Central memory CD8-positive, alpha-beta T cell (primary cell): Measurements from ENCODE around the gene NSUN7.

ENCODE experiments used
- ATAC-seq: fragments of 150-1000 bp; cut with Tn5 transposase; replicated peaks from 2 replicates; pipeline ENCODE4 v1.10.0; 2022; ENCODE audit warnings: mild to moderate bottlenecking, moderate FRiP score, moderate number of reproducible peaks; ENCODE audit not compliant: poor library complexity, severe bottlenecking; ENCODE audit errors: extremely low read depth
- DNase-seq, 2 donors: peaks; one replicate each; pipeline ENCODE4 v3.0.0; 2021; ENCODE audit warnings: low spot score in 2 of 2
- H3K27ac Mint-ChIP-seq: one replicate; pipeline ENCODE4 v1.8.0; 2022; ENCODE audit warnings: low read depth, mild to moderate bottlenecking, moderate library complexity, mixed read lengths
- H3K27me3 Mint-ChIP-seq: one replicate; pipeline ENCODE4 v1.8.0; 2022; ENCODE audit warnings: mixed read lengths
- H3K36me3 Mint-ChIP-seq: one replicate; pipeline ENCODE4 v1.8.0; 2022; ENCODE audit warnings: mild to moderate bottlenecking, moderate library complexity, mixed read lengths; ENCODE audit not compliant: insufficient read depth
- H3K4me1 Mint-ChIP-seq: one replicate; pipeline ENCODE4 v1.8.0; 2022; ENCODE audit warnings: mixed read lengths
- H3K4me3 Mint-ChIP-seq: one replicate; pipeline ENCODE4 v1.8.0; 2022; ENCODE audit warnings: mild to moderate bottlenecking, moderate library complexity, mixed read lengths
- H3K9me3 Mint-ChIP-seq: one replicate; pipeline ENCODE4 v1.8.0; 2022; ENCODE audit warnings: mixed read lengths

The NSUN7 gene

DNA sequence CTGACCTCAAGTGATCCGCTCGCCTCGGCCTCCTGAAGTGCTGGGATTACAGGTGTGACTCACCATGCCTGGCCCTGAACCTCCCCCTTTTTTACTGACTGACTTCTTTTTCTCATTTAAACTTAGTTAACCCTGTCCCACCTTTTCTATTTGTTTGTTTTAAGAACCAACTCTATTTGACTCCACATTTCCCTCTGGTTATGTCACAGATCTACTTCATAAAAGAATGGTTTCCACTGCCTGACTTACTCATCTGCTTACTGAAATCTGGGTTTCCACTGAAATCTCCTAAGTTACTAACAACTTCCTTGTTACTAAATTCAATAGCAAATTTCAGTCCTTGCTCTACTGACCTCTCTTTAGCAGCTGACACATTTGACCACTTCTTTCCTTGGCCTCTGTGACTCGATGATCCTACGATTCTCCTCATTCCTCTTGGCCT lies 28.0 kb upstream of the NSUN7 start:
- H3K4me3 Mint-ChIP-seq = no peak overlapping the region
- no peak overlapping the region for H3K27ac Mint-ChIP-seq
- no peaks in the 10 kb centered on the region for H3K9me3 Mint-ChIP-seq
- H3K36me3 Mint-ChIP-seq = no peaks in the 10 kb centered on the region
- ATAC-seq (no peak), DNase-seq (no peak)
- H3K4me1 Mint-ChIP-seq = no peaks in the 10 kb centered on the region
- H3K27me3 Mint-ChIP-seq = peaks cover 4% of the 10 kb centered on the region

DNA sequence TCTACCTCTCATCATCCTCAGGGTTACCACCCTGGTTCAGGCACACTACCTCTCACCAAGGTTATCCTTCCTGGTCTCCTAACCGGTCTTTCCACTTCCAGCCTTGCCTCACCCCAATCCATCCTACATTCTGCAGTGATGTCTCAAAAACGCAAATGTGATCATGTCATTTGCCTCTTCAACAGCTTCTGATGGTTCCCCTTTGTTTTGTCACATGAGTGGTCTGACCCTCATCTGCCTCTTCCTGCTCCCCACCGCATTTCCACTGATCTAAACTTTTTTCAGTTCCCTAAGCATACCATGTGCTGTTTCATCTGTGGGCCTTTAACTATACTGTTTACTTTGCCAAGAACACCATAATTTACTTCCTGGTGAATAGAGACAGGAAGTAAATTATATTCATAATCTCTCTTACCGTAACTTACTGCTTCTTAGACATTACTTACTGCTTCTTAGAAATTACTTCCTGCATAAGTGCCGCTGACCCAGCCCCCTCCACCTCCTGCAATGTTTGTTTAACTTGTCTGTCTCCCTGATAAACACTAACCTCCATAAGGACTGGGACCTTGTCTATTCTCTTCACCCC lies 27.1 kb upstream of the NSUN7 start:
- DNase-seq = no peak
- H3K36me3 Mint-ChIP-seq = no peaks in the 10 kb centered on the region
- no peak overlapping the region for H3K4me3 Mint-ChIP-seq
- peak; percentile 53 for ATAC-seq
- H3K4me1 Mint-ChIP-seq = no peaks in the 10 kb centered on the region
- peaks cover 13% of the 10 kb centered on the region for H3K27me3 Mint-ChIP-seq
- H3K9me3 Mint-ChIP-seq = no peaks in the 10 kb centered on the region
- no peak overlapping the region for H3K27ac Mint-ChIP-seq

DNA sequence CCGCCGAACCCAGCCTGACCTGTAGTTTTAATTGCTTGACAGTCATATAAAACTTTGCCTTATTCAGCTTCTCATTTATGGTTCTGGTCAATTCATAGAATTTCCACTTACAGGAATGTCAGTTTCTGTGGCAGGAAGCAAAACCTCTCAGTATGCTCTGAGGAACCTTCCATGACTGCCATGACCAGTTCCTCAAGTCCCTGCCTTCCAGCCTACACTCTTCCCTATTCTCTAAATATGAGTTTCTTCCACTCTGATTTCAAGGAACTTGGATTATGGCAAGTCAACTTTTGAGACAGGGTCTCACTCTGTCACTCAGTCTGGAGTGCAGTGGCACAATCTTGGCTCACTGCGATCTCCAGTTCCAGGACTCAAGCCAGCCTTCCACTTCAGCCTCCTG lies 26.0 kb upstream of the NSUN7 start:
- DNase-seq = no peak
- H3K36me3 Mint-ChIP-seq = no peaks in the 10 kb centered on the region
- H3K4me3 Mint-ChIP-seq = no peak overlapping the region

DNA sequence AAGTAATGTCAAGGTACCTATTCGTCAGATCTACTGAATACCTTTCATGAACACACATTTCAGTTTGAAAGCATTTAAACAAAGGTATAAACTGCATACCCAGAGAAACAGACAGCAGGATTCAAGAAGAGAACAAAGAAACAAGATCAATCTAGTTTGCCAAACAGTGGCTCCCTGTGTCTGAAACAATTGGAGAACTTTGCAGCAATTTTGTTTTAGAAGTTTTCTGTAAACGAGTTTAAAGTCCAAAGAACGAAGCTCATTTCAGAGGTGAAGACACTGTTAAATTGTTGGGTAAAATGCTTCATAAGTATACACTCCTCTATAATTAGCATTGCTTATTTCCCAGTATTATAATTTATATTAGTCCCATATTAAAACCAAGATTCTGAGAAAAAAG lies 21.4 kb upstream of the NSUN7 start:
- H3K36me3 Mint-ChIP-seq = no peaks in the 10 kb centered on the region
- ATAC-seq (no peak), DNase-seq (no peak)
- H3K27me3 Mint-ChIP-seq = peaks cover 22% of the 10 kb centered on the region
- H3K4me3 Mint-ChIP-seq = no peak overlapping the region
- no peak overlapping the region for H3K27ac Mint-ChIP-seq
- H3K4me1 Mint-ChIP-seq = no peaks in the 10 kb centered on the region
- no peaks in the 10 kb centered on the region for H3K9me3 Mint-ChIP-seq

More for the DNA sequence above, 26.0 kb upstream of the NSUN7 start:
- Mint-ChIP-seq H3K27me3 (peaks cover 19% of the 10 kb centered on the region), H3K4me1 (no peaks in the 10 kb centered on the region), H3K27ac (no peak overlapping the region), H3K9me3 (no peaks in the 10 kb centered on the region)
- ATAC-seq = no peak

DNA sequence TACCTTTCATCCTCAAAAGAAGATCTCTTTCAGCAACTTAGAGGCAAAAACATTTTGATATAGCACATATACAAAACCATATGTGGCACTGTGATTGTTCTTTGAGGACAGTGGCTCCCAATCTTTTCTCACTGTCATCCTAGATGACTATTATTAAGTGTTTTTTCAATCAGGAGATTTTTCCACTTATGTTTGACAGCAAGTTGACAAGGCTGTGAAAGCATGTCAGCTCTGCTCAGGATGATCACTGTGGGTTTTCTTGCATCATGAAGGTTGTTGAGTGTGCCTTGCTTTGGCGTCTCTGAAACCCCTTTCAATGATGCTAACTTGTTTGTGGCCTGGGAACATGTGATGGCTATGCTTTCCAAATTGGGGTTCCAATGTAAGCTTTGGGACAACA lies 20.2 kb upstream of the NSUN7 start:
- Mint-ChIP-seq H3K9me3 (no peaks in the 10 kb centered on the region), H3K4me3 (no peak overlapping the region), H3K36me3 (no peaks in the 10 kb centered on the region), H3K4me1 (no peaks in the 10 kb centered on the region), H3K27me3 (peaks cover 31% of the 10 kb centered on the region), H3K27ac (no peak overlapping the region)
- no peak for ATAC-seq
- DNase-seq = no peak

DNA sequence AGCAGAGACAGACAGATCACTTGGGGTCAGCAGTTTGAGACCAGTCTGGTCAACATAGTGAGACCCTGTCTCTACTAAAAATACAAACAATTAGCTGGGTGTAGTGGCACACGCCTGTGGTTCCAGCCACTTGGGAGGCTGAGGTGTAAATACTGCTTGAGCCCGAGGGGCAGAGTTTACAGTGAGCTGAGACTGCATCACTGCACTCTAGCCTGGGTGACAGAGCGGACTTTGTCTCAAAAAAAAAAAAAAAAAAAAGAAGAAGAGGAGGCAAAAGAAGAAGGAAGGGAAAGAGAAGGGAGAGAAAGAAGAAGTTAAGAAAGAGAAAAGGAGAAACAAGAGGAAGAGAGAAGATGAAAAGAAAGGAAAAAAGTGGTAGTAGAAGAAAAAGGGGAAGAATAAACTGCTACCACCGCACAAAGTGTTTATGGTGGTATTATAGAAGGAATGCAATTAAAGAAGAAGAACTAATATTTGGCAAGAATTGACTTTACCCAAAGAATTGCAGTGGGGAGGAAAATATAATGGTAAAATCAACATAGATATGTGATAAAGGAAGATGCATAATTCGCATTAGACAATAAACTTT lies 19.6 kb upstream of the NSUN7 start:
- Mint-ChIP-seq H3K4me3 (no peak overlapping the region), H3K27ac (no peak overlapping the region), H3K9me3 (no peaks in the 10 kb centered on the region), H3K4me1 (no peaks in the 10 kb centered on the region), H3K36me3 (no peaks in the 10 kb centered on the region), H3K27me3 (peaks cover 31% of the 10 kb centered on the region)
- ATAC-seq = no peak
- DNase-seq = no peak

DNA sequence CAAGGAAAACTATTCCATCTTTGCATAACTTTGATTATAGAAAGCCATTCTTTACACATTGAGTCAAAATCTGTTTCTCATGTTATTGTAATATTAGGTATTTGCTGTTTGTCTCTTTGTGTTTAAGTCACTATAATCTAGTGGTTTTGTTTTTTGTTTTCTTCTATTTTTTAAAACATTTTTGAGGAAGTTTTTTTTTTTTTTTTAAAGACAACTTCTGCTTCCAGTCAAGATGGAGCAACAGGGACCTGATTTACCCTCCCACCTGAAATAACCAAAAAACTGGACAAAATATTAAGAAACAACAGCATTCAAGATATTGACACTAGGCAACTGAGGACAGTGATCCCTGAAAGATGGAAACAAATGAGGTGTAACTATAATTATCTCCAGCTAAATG lies 18.4 kb upstream of the NSUN7 start:
- H3K27ac Mint-ChIP-seq = no peak overlapping the region
- H3K4me3 Mint-ChIP-seq = no peak overlapping the region
- ATAC-seq (no peak), DNase-seq (no peak)
- H3K27me3 Mint-ChIP-seq = peaks cover 31% of the 10 kb centered on the region
- H3K4me1 Mint-ChIP-seq = no peaks in the 10 kb centered on the region
- no peaks in the 10 kb centered on the region for H3K9me3 Mint-ChIP-seq
- no peaks in the 10 kb centered on the region for H3K36me3 Mint-ChIP-seq

DNA sequence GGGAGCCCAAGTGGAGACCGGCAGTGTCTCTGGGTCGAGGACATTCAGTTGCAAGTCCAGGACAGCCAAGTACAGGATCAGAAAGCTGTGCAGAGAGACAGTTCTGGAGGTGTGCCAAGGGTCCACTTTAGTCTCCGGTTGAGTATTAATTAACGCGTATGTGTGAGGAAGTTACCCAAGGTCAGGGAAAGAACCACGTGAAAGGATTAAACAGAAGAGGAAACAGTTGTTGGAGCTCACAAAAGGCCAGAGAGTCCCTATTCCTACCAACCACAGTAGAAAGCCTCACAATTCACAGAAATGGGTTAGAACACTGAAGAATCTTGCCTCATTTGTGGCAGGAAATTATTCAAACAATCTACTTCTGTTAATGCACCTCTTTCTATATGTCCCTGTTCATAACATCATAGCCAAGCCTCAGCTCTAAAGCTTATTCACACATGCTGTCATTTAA lies 17.9 kb upstream of the NSUN7 start:
- Mint-ChIP-seq H3K4me3 (no peak overlapping the region), H3K27me3 (peaks cover 26% of the 10 kb centered on the region), H3K9me3 (no peaks in the 10 kb centered on the region), H3K27ac (no peak overlapping the region), H3K36me3 (no peaks in the 10 kb centered on the region), H3K4me1 (no peaks in the 10 kb centered on the region)
- ATAC-seq = no peak
- no peak for DNase-seq

DNA sequence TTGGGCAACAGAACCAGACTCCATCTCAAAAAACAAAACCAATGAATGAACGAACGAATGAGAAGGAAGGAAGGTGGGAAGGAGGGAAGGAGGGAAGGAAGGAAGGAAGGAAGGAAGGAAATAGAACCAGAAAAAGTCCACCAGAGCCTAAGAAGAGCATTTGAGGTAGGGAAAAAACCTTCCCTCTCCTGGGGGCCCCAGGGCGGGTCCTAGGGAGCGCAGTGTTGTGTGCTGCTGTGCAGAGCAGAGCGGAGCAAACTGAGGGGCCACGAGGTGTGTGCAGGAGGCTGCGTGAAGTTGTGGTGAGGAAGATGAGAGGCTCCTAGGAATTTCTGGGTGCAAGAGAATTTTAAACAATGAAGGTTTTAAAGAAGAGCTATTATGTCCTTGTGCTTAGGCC lies 16.0 kb upstream of the NSUN7 start:
- no peaks in the 10 kb centered on the region for H3K36me3 Mint-ChIP-seq

DNA sequence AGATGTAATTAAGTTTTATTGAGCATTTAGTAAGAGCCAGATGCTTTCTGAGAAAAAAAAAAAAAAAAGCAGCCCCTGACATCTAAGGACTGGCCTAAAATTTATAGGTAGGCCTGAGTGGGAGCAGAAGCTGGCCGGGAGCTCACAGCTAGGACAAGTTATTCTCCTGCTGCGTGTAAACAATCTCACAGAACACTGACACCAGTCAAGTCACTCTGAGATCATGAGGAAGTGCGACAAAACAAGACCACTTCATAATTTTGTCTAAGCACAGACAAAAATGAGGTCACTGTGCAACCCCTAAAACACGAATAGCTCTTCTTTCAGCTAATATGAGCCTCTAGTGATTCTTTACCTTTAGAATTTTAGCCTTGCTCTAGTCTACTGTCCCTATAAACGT lies 15.3 kb upstream of the NSUN7 start:
- H3K4me1 Mint-ChIP-seq = no peaks in the 10 kb centered on the region
- ATAC-seq (no peak), DNase-seq (no peak)
- H3K4me3 Mint-ChIP-seq = no peak overlapping the region
- H3K27ac Mint-ChIP-seq = no peak overlapping the region
- peaks cover 29% of the 10 kb centered on the region for H3K27me3 Mint-ChIP-seq
- no peaks in the 10 kb centered on the region for H3K36me3 Mint-ChIP-seq
- no peaks in the 10 kb centered on the region for H3K9me3 Mint-ChIP-seq

More for the DNA sequence above, 16.0 kb upstream of the NSUN7 start:
- ATAC-seq (no peak), DNase-seq (no peak)
- Mint-ChIP-seq H3K27me3 (peaks cover 27% of the 10 kb centered on the region), H3K9me3 (no peaks in the 10 kb centered on the region), H3K27ac (no peak overlapping the region), H3K4me1 (no peaks in the 10 kb centered on the region), H3K4me3 (no peak overlapping the region)

DNA sequence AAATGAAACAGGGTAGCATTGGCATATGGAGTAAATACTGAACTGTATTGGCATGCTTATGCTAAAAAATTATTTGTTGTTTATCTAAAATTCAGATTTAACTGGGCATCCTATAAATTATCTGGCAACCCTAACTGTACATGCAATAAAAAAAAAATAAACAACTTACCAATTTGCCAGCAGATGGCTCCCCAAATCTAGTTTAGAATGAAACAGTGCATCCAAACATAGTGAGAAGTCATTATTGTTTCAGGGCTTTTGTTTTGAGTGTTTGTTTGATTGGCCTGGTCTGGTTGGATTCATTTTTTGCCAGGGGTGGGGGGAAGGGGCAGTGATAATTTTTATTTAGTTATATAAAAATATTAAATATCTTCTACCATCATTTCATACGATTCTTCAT lies 12.8 kb upstream of the NSUN7 start:
- Mint-ChIP-seq H3K4me3 (no peak overlapping the region), H3K27me3 (peaks cover 38% of the 10 kb centered on the region), H3K27ac (no peak overlapping the region), H3K9me3 (no peaks in the 10 kb centered on the region), H3K4me1 (no peaks in the 10 kb centered on the region), H3K36me3 (no peaks in the 10 kb centered on the region)
- DNase-seq (no peak), ATAC-seq (no peak)

DNA sequence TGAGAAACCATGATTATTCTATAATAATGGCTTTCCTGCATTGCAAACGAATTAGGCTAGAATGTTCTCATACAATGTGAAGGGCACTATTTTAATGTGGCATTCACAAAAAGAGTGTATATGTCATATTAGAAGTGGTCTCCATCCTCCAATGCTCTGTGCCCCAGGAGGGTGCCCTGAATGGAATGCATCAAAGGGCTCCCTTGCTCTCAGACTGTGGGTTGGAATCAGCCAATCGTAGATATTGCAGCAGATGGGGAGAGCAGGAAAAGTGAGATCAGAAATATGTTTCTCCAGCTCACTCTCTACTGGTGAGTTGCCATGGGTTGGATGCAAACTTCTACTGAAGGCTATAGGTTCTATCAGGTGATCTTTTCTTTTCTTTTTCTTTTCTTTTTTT lies 11.9 kb upstream of the NSUN7 start:
- H3K27ac Mint-ChIP-seq = no peak overlapping the region
- DNase-seq = no peak
- no peaks in the 10 kb centered on the region for H3K36me3 Mint-ChIP-seq
- no peak overlapping the region for H3K4me3 Mint-ChIP-seq
- H3K27me3 Mint-ChIP-seq = peaks cover 38% of the 10 kb centered on the region
- H3K4me1 Mint-ChIP-seq = no peaks in the 10 kb centered on the region
- H3K9me3 Mint-ChIP-seq = no peaks in the 10 kb centered on the region
- no peak for ATAC-seq

DNA sequence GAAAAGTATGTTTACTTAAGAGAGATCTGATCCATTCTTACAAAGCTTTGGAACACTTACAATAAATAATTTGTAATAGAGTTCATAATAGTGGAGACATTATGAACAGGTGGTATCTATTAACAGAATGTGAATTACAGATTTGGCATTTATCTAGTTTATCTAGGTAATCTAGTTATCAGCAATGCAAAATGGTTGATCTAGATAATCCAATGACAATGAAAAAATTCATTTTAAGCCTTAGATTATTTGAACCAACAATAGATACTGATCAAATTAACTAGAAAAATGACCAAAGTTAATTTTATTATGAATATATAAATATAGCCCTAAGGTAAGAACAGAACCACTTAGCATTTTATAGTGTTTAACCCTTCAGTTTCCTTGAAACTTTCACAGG lies 10.4 kb upstream of the NSUN7 start:
- Mint-ChIP-seq H3K4me1 (peaks cover 3% of the 10 kb centered on the region), H3K27ac (no peak overlapping the region), H3K4me3 (no peak overlapping the region), H3K9me3 (no peaks in the 10 kb centered on the region), H3K27me3 (peaks cover 26% of the 10 kb centered on the region), H3K36me3 (no peaks in the 10 kb centered on the region)
- ATAC-seq (no peak), DNase-seq (no peak)
